ENCODE data around the gene LDLRAD4.

The LDLRAD4 gene

GRCh38 chr18:13638719-13639595 is 420.4 kb downstream of the LDLRAD4 start:
- DNase-seq (ENCODE audit: extremely low read depth, low read depth) = no peak
- no peak for TF ChIP-seq CTCF (IDR thresholded peaks at IDR 0.05; ENCODE audit: low read depth, low read length)

- no peak for DNase-seq (ENCODE audit: extremely low read depth, low read depth)
- no peak for TF ChIP-seq CTCF (IDR thresholded peaks at IDR 0.05; ENCODE audit: low read depth, low read length)
These were observed 421.8 kb downstream of the LDLRAD4 start for GRCh38 chr18:13640266-13640860.

- no peak for DNase-seq (ENCODE audit: extremely low read depth, low read depth)
- no peak for TF ChIP-seq CTCF (IDR thresholded peaks at IDR 0.05; ENCODE audit: low read depth, low read length)
These were observed 423.2 kb downstream of the LDLRAD4 start for GRCh38 chr18:13641551-13642439.

- DNase-seq (ENCODE audit: extremely low read depth, low read depth) = no peak
- no peak for TF ChIP-seq CTCF (IDR thresholded peaks at IDR 0.05; ENCODE audit: low read depth, low read length)
These were observed 423.9 kb downstream of the LDLRAD4 start for GRCh38 chr18:13642440-13642827.

GRCh38 chr18:13643261-13643751 is 424.7 kb downstream of the LDLRAD4 start:
- TF ChIP-seq CTCF (IDR thresholded peaks at IDR 0.05; ENCODE audit: low read depth, low read length) = no peak
- DNase-seq (ENCODE audit: extremely low read depth, low read depth) = no peak

GRCh38 chr18:13645093-13645492 is 426.5 kb downstream of the LDLRAD4 start:
- no peak for DNase-seq (ENCODE audit: extremely low read depth, low read depth)
- no peak for TF ChIP-seq CTCF (IDR thresholded peaks at IDR 0.05; ENCODE audit: low read depth, low read length)
